Liver (tissue), 3 donors: ENCODE measurements around the gene SLC46A1.

Experiments
- CTCF ChIP-seq: fragments of 150-350 bp; IDR thresholded peaks from 2 replicates; pipeline ENCODE4 v1.5.1; 2017; ENCODE audit warnings: improper control_type of control experiment, low read depth, low read length; ENCODE audit not compliant: missing input control
- FOXA2 ChIP-seq: IDR thresholded peaks from 2 replicates; pipeline ENCODE4 v1.6.1; 2016; ENCODE audit warnings: antibody characterized with exemption
- MAX ChIP-seq: IDR thresholded peaks from 2 replicates; pipeline ENCODE4 v1.6.1; 2016; ENCODE audit warnings: antibody characterized with exemption
- SP1 ChIP-seq: IDR thresholded peaks from 2 replicates; pipeline ENCODE4 v1.6.1; 2018; ENCODE audit warnings: antibody characterized with exemption, mild to moderate bottlenecking
- YY1 ChIP-seq: IDR thresholded peaks from 2 replicates; pipeline ENCODE4 v1.6.1; 2016; ENCODE audit warnings: antibody characterized with exemption, mild to moderate bottlenecking
- donor health status: healthy.
- donor health status: healthy.

- TF ChIP-seq MAX (no peak), CTCF (no peak), SP1 (no peak), YY1 (no peak), FOXA2 (no peak)
Observed at GRCh38 chr17:28390984-28391383, 15.0 kb downstream of the SLC46A1 start.
